HCT116 (cell line): Measurements from ENCODE around the gene ZNF835. TPM values are rescaled to one million over a fixed set of nuclear protein-coding genes. Genes with fewer than 3 reads are reported as not detected.

Experiments
- ATAC-seq: fragments of 200-7000 bp; cut with Tn5 transposase; 2 replicates; pipeline ENCODE4 v1.9.1; 2020; ENCODE audit warnings: mild to moderate bottlenecking, moderate library complexity
- BruUV-seq: library from RNA; stranded (reverse); fragments of 400-500 nt; replicated peaks from 2 replicates; lab custom pipeline; 2021; lab: Mats Ljungman, UMichigan
- CTCF ChIA-PET: fragments of 300-600 bp; sonication (Branson Sonifier 250); formaldehyde crosslinking; loops from one replicate; lab custom pipeline; 2021; ENCODE audit warnings: antibody characterized with exemption; lab: Charles Lee
- POLR2A ChIA-PET: fragments of 300-600, 350-600 bp; sonication (Branson Sonifier 250); formaldehyde crosslinking; loops from one replicate; lab custom pipeline; 2021; ENCODE audit warnings: antibody characterized with exemption; lab: Charles Lee
- RAD21 ChIA-PET, 2 experiments: fragments of 300-600 bp; sonication (Branson Sonifier 250); formaldehyde crosslinking; loops; one replicate each; lab custom pipeline; 2023; ENCODE audit warnings: low total read pairs in 2 of 2; ENCODE audit not compliant: uncharacterized antibody in 2 of 2, unreplicated experiment in 2 of 2, low non-redundant PET in 1 of 2; lab: Charles Lee
- DNase-seq: peaks from one replicate; pipeline ENCODE4 v3.0.0-alpha.2; 2010; ENCODE audit warnings: low read depth, low spot score
- H2AFZ ChIP-seq: fragments of 200-600 bp; shearing (Covaris generic), sonication (generic); 2 replicates; pipeline ENCODE4 v1.6.1; 2017; ENCODE audit warnings: low read depth, mixed run types, mixed read lengths, antibody characterized with exemption, low read length; ENCODE audit not compliant: poor library complexity, severe bottlenecking
- H3K27ac ChIP-seq: 2 replicates; pipeline ENCODE4 v1.5.1; 2012; ENCODE audit warnings: low read depth, low read length
- H3K27me3 ChIP-seq: fragments of 200-600 bp; sonication (generic); 2 replicates; pipeline ENCODE4 v1.6.1; 2016; ENCODE audit warnings: mixed run types, low read length, mixed read lengths; ENCODE audit not compliant: insufficient read depth
- H3K36me3 ChIP-seq, 2 experiments: fragments of 200-500 bp in 1 of 2; fragments of 200-600 bp in 1 of 2; sonication (Bioruptor generic) in 1 of 2; sonication (generic) in 1 of 2; 2 replicates each; pipeline versions ENCODE4 v1.5.1 to v1.6.1; 2014 to 2016; ENCODE audit warnings: low read length in 2 of 2, inconsistent platforms in 1 of 2, mixed read lengths in 1 of 2, mixed run types in 1 of 2; ENCODE audit not compliant: insufficient read depth in 2 of 2, control insufficient read depth in 1 of 2
- H3K4me1 ChIP-seq, 2 experiments: fragments of 200-600 bp in 1 of 2; sonication (generic) in 1 of 2; 2 replicates each; pipeline versions ENCODE4 v1.5.1 to v1.6.1; 2012 to 2017; ENCODE audit warnings: low read length in 2 of 2, inconsistent platforms in 1 of 2, mild to moderate bottlenecking in 1 of 2, mixed read lengths in 1 of 2, mixed run types in 1 of 2, moderate library complexity in 1 of 2; ENCODE audit not compliant: insufficient read depth in 2 of 2, control insufficient read depth in 1 of 2
- H3K4me2 ChIP-seq: fragments of 200-600 bp; sonication (generic); 2 replicates; pipeline ENCODE4 v1.6.1; 2017; ENCODE audit warnings: mixed run types, low read length, mixed read lengths
- H3K4me3 ChIP-seq, 2 experiments: fragments of 200-600 bp in 1 of 2; sonication (generic) in 1 of 2; replicated peaks in 1 of 2; 2 replicates each; pipeline ENCODE4 v1.5.1; 2011 to 2016; ENCODE audit warnings: low read length in 2 of 2, control low read depth in 1 of 2, low read depth in 1 of 2, mild to moderate bottlenecking in 1 of 2, mixed read lengths in 1 of 2, mixed run types in 1 of 2
- H3K79me2 ChIP-seq: fragments of 200-600 bp; sonication (generic); 2 replicates; pipeline ENCODE4 v1.6.1; 2017; ENCODE audit warnings: mild to moderate bottlenecking, mixed run types, low read length, moderate library complexity, mixed read lengths; ENCODE audit not compliant: insufficient read depth
- H3K9ac ChIP-seq: fragments of 200-600 bp; sonication (generic); 2 replicates; pipeline ENCODE4 v1.6.1; 2016; ENCODE audit warnings: low read length, mixed read lengths
- H3K9me2 ChIP-seq: fragments of 200-600 bp; sonication (generic), shearing (Covaris generic); 2 replicates; pipeline ENCODE4 v1.6.1; 2017; ENCODE audit warnings: mixed run types, mild to moderate bottlenecking, moderate library complexity; ENCODE audit not compliant: insufficient read depth
- H3K9me3 ChIP-seq, 2 experiments: fragments of 200-500 bp in 1 of 2; fragments of 200-600 bp in 1 of 2; sonication (Bioruptor generic) in 1 of 2; sonication (generic) in 1 of 2; 2 replicates each; pipeline ENCODE4 v1.6.1; 2014 to 2017; ENCODE audit warnings: low read length in 2 of 2, mixed read lengths in 2 of 2, inconsistent platforms in 1 of 2, low read depth in 1 of 2, mild to moderate bottlenecking in 1 of 2, mixed run types in 1 of 2, moderate library complexity in 1 of 2; ENCODE audit not compliant: control insufficient read depth in 1 of 2, insufficient read depth in 1 of 2
- H4K20me1 ChIP-seq: fragments of 200-600 bp; sonication (generic), shearing (Covaris generic); 2 replicates; pipeline ENCODE4 v1.6.1; 2017; ENCODE audit warnings: mixed run types, mild to moderate bottlenecking, moderate library complexity; ENCODE audit not compliant: insufficient read depth
- CEBPB ChIP-seq: IDR thresholded peaks from 2 replicates; pipeline ENCODE4 v1.6.1; 2012; ENCODE audit warnings: low read depth
- CTCF ChIP-seq, 3 experiments: fragments of 200-600 bp in 1 of 3; sonication (generic) in 1 of 3; IDR thresholded peaks in 2 of 3; conservative IDR thresholded peaks in 1 of 3; 2 replicates each; pipeline ENCODE4 v1.5.1; 2012 to 2017; ENCODE audit warnings: low read depth in 2 of 3, low read length in 2 of 3, antibody characterized with exemption in 1 of 3, borderline replicate concordance in 1 of 3, control low read depth in 1 of 3, mild to moderate bottlenecking in 1 of 3, mixed read lengths in 1 of 3, mixed run types in 1 of 3, moderate library complexity in 1 of 3; ENCODE audit not compliant: insufficient read depth in 1 of 3
- EGR1 ChIP-seq: IDR thresholded peaks from 2 replicates; pipeline ENCODE4 v1.6.1; 2012; ENCODE audit warnings: low read depth
- ELF1 ChIP-seq: IDR thresholded peaks from 2 replicates; pipeline ENCODE4 v1.6.1; 2012; ENCODE audit warnings: low read depth, borderline replicate concordance
- EZH2 ChIP-seq: fragments of 200-600 bp; sonication (generic); IDR thresholded peaks from 2 replicates; pipeline ENCODE4 v1.6.1; 2017; ENCODE audit warnings: antibody characterized with exemption, mixed run types
- FOSL1 ChIP-seq: IDR thresholded peaks from 2 replicates; pipeline ENCODE4 v1.6.1; 2012; ENCODE audit warnings: low read depth
- JUND ChIP-seq: IDR thresholded peaks from 2 replicates; pipeline ENCODE4 v1.6.1; 2012
- MAX ChIP-seq: IDR thresholded peaks from 2 replicates; pipeline ENCODE4 v1.6.1; 2012
- POLR2A ChIP-seq: IDR thresholded peaks from 2 replicates; pipeline ENCODE4 v1.7.0; 2011; ENCODE audit warnings: borderline replicate concordance; ENCODE audit not compliant: insufficient read depth, insufficient read length; ENCODE audit errors: extremely low read depth
- POLR2AphosphoS5 ChIP-seq: IDR thresholded peaks from 2 replicates; pipeline ENCODE4 v1.6.1; 2011; ENCODE audit warnings: mild to moderate bottlenecking, low read depth, low read length, moderate library complexity
- RAD21 ChIP-seq: IDR thresholded peaks from 2 replicates; pipeline ENCODE4 v1.6.1; 2012; ENCODE audit warnings: low read depth, mild to moderate bottlenecking
- REST ChIP-seq: IDR thresholded peaks from 2 replicates; pipeline ENCODE4 v1.6.1; 2012; ENCODE audit warnings: low read depth
- SIN3A ChIP-seq: IDR thresholded peaks from 2 replicates; pipeline ENCODE4 v1.6.1; 2012; ENCODE audit warnings: low read depth
- SP1 ChIP-seq: IDR thresholded peaks from 2 replicates; pipeline ENCODE4 v1.6.1; 2012; ENCODE audit warnings: low read depth
- SRF ChIP-seq: IDR thresholded peaks from 2 replicates; pipeline ENCODE4 v1.6.1; 2012; ENCODE audit warnings: low read depth
- TCF7L2 ChIP-seq: IDR thresholded peaks from 2 replicates; pipeline ENCODE4 v1.7.0; 2011; ENCODE audit warnings: borderline replicate concordance, inconsistent platforms; ENCODE audit not compliant: insufficient read depth, insufficient read length; ENCODE audit errors: extremely low read depth
- YY1 ChIP-seq: IDR thresholded peaks from 2 replicates; pipeline ENCODE4 v1.6.1; 2011; ENCODE audit warnings: low read length, low read depth, moderate library complexity, mild to moderate bottlenecking; ENCODE audit not compliant: insufficient replicate concordance; ENCODE audit errors: extremely low read depth
- ZBTB33 ChIP-seq: IDR thresholded peaks from 2 replicates; pipeline ENCODE4 v1.6.1; 2011; ENCODE audit warnings: mild to moderate bottlenecking, low read length, moderate library complexity; ENCODE audit not compliant: insufficient replicate concordance; ENCODE audit errors: extremely low read depth
- ZFX ChIP-seq: fragments of 450-650 bp; IDR thresholded peaks from 2 replicates; pipeline ENCODE4 v1.6.1; 2017
- ZNF274 ChIP-seq: fragments of 200-500 bp; sonication (Bioruptor generic); IDR thresholded peaks from 2 replicates; pipeline ENCODE4 v1.6.1; 2014; ENCODE audit warnings: mild to moderate bottlenecking, low read depth, low read length, inconsistent platforms
- intact Hi-C: fragments of 100-400 bp; cut with micrococcal nuclease; formaldehyde crosslinking; loops from 2 replicates; pipeline ENCODE4 v1.10.0; 2022
- total RNA-seq: library from RNA; stranded (reverse); gene quantifications from one replicate; pipeline ENCODE4 v1.2.1, GENCODE V29; 2021; ENCODE audit not compliant: unreplicated experiment

The ZNF835 gene
- total RNA-seq, 1 experiment from 2014 or later: not detected

GRCh38 chr19:56667311-56667870, 4.2 kb downstream of the ZNF835 start:
- no peak overlapping the region for H3K4me2 ChIP-seq
- no peak overlapping the region for H3K4me3 ChIP-seq
- H4K20me1 ChIP-seq: no peaks in the 10 kb centered on the region
- H3K27me3 ChIP-seq: no peaks in the 10 kb centered on the region
- RAD21 ChIA-PET: no interaction called here
- H3K9me2 ChIP-seq: no peaks in the 10 kb centered on the region
- H3K4me1 ChIP-seq: no peaks in the 10 kb centered on the region
- H3K9ac ChIP-seq: no peak overlapping the region
- H3K36me3 ChIP-seq: no peaks in the 10 kb centered on the region
- POLR2A ChIA-PET: no interaction called here
- TF ChIP-seq SRF (no peak), MAX (no peak), POLR2AphosphoS5 (no peak), ZFX (no peak), SP1 (no peak), ZNF274 (no peak), FOSL1 (no peak), JUND (no peak), RAD21 (no peak), EGR1 (no peak), YY1 (no peak), REST (no peak), SIN3A (no peak), TCF7L2 (no peak), EZH2 (no peak), CTCF (IDR thresholded peaks at IDR 0.05 in 2 of 3, conservative IDR thresholded peaks at IDR 0.05 in 1 of 3; ENCODE audit: borderline replicate concordance in 1 of 3, insufficient read depth in 1 of 3, low read depth in 2 of 3, low read length in 2 of 3) (no peak), ZBTB33 (no peak), CEBPB (no peak), POLR2A (no peak), ELF1 (no peak)
- intact Hi-C loops: no loop called here
- no peak overlapping the region for H2AFZ ChIP-seq
- no peak for ATAC-seq
- no peak for DNase-seq
- BruUV-seq: no TSS peak
- H3K9me3 ChIP-seq: peaks cover 0 to 14% of the 10 kb centered on the region in 2 experiments; a peak in 2 of 4 replicates
- no peaks in the 10 kb centered on the region for H3K79me2 ChIP-seq
- H3K27ac ChIP-seq: no peak overlapping the region
- CTCF ChIA-PET: no interaction called here
